Progenitor cell of endocrine pancreas (in vitro differentiated cells): ENCODE results near the gene JUN. TPM values are rescaled to one million over a fixed set of nuclear protein-coding genes. Genes with fewer than 3 reads are reported as not detected.

Experiments used
- DNase-seq: peaks from one replicate; pipeline ENCODE4 v3.0.0; 2021; ENCODE audit warnings: low spot score; ENCODE audit not compliant: unreplicated experiment
- H3K27ac Mint-ChIP-seq: 2 replicates; pipeline ENCODE4 v1.8.0; 2021; ENCODE audit warnings: mild to moderate bottlenecking, moderate library complexity, mixed read lengths
- H3K27me3 Mint-ChIP-seq: 2 replicates; pipeline ENCODE4 v1.8.0; 2021; ENCODE audit warnings: mixed read lengths
- H3K36me3 Mint-ChIP-seq: 2 replicates; pipeline ENCODE4 v1.8.0; 2022; ENCODE audit warnings: mixed read lengths; ENCODE audit not compliant: insufficient read depth
- H3K4me1 Mint-ChIP-seq: 2 replicates; pipeline ENCODE4 v1.8.0; 2021; ENCODE audit warnings: low read depth, mixed read lengths
- H3K4me3 Mint-ChIP-seq: 2 replicates; pipeline ENCODE4 v1.8.0; 2021; ENCODE audit warnings: low read depth, mild to moderate bottlenecking, moderate library complexity, mixed read lengths
- H3K9me3 Mint-ChIP-seq: 2 replicates; pipeline ENCODE4 v1.8.0; 2021; ENCODE audit warnings: low read depth, mixed read lengths
- total RNA-seq: library from RNA; stranded (reverse); gene quantifications from 2 replicates; pipeline ENCODE4 v1.2.1, GENCODE V29; 2021
- TF ChIP-seq, protein P1 (sequence below): fragments of 200-600 bp; sonication (generic); IDR thresholded peaks from one replicate; pipeline ENCODE4 v1.5.0; 2021; ENCODE audit warnings: antibody characterized with exemption, mild to moderate bottlenecking; ENCODE audit not compliant: unreplicated experiment

Gene JUN
- total RNA-seq, 1 donor from 2014 or later: 107 TPM

DNA sequence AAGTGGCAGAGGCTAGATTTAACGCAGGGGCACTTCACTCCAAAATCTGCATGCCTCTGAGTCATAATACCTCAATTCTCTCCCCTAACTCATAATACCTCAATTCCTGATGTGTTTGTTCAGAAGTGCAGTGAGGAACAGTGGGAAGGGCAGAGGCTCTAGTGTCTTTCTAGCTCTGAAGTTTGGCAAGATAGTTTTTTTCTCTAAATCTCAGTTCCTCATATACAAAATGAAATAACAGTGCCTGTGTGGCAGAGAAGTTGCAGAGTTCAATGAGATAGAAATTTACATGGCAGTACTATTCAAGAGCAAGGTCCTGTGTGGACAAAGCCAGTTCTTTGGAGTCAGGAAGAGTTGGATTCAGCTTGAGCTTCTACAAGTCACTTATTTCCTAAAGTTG is 9.8 kb downstream of the JUN start:
- Mint-ChIP-seq H3K9me3 (no peaks in the 10 kb centered on the region), H3K36me3 (no peaks in the 10 kb centered on the region), H3K27me3 (peaks cover under 1% of the 10 kb centered on the region), H3K4me3 (no peak overlapping the region), H3K27ac (no peak overlapping the region), H3K4me1 (peaks cover 4% of the 10 kb centered on the region)
- DNase-seq: no peak
- TF ChIP-seq, protein P1, sequence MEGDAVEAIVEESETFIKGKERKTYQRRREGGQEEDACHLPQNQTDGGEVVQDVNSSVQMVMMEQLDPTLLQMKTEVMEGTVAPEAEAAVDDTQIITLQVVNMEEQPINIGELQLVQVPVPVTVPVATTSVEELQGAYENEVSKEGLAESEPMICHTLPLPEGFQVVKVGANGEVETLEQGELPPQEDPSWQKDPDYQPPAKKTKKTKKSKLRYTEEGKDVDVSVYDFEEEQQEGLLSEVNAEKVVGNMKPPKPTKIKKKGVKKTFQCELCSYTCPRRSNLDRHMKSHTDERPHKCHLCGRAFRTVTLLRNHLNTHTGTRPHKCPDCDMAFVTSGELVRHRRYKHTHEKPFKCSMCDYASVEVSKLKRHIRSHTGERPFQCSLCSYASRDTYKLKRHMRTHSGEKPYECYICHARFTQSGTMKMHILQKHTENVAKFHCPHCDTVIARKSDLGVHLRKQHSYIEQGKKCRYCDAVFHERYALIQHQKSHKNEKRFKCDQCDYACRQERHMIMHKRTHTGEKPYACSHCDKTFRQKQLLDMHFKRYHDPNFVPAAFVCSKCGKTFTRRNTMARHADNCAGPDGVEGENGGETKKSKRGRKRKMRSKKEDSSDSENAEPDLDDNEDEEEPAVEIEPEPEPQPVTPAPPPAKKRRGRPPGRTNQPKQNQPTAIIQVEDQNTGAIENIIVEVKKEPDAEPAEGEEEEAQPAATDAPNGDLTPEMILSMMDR: no peak

DNA sequence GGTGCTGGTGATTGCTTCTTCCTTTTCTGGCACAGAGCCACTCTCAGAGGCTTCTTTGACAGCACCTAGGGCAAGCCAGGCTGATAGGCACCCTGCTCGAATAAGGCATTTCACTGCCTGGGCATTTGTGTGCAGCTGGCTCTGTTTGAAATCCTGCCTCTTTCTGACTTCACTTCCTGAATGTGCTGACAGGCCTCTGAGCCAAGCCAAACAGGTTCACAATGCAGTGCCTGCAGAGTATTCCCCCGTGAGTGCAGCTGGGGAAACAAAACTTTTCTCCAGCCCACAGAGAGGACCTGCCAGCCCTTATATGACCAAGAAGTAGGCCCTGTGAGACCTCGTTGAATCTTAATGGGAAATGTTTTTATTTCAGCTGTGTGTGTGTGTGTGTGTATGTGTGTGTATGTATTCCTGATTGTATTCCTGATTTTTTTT is 10.4 kb downstream of the JUN start:
- no peak overlapping the region for H3K4me3 Mint-ChIP-seq
- TF ChIP-seq, protein P1: no peak
- peaks cover 3% of the 10 kb centered on the region for H3K4me1 Mint-ChIP-seq
- H3K36me3 Mint-ChIP-seq: no peaks in the 10 kb centered on the region
- peaks cover 2% of the 10 kb centered on the region for H3K27me3 Mint-ChIP-seq
- no peak for DNase-seq
- no peaks in the 10 kb centered on the region for H3K9me3 Mint-ChIP-seq
- no peak overlapping the region for H3K27ac Mint-ChIP-seq

DNA sequence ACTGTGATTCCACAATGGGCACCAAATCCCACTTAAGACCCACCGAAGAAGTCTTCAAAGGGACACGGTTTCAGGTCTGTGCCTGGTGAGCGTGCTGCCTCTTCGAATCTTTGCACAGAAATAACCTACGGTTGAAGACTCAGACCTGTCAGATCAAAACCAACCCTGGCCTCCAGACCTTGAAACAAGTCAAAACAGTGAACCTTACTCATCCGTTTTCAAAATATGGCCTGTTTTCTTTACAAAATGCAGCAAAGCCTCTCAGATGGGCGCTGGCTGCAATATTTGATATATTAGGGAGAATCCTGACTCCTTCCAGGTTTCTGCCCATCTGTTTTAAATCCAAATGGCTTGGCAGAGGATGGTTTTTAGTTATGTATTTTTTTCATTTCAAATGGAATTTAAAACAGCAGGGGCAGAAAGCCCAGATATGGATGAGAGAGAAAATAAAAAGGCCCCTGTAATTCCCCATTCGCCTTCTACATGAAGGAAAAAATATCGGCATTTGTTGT is 14.0 kb downstream of the JUN start:
- peaks cover 3% of the 10 kb centered on the region for H3K4me1 Mint-ChIP-seq
- no peaks in the 10 kb centered on the region for H3K36me3 Mint-ChIP-seq
- H3K9me3 Mint-ChIP-seq: no peaks in the 10 kb centered on the region

DNA sequence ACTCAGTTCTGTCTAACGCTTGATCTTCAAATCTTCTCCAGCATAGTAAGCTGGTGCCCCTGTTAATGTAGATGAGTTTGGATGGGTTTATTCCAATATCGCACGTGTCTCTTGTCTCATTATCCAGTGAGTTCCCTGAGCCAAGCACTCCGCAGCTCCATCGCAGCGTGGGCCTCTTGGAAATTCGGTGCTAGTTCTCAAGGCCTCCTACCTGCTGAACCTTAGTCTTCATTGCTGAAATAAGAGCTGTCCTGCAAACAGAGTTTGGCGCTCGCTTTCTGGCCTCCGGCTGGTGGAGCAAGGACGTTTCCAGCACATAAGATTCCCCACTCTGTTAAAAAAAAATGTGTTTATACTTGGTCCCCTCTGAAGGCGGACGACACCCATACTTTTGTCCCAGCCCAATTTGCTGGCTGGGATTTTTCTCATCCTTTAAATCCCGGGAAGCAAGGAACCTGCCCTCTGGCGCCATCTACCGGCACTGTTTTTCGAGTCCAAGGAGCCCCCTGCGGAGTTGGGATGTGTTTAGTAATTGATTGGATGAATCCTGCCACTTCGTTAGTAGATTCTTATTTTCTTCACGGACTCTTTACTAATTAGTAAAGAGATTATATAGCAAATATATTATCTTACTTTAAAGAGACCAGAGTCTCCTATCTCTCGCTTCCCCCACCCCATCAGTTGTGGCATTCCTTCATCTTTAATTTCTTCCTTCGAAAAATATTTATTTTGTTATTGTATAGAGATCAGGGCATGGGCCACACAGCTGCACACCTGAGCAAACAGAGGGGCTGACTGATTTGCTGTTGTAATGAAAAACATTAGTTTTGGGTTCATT is 14.7 kb downstream of the JUN start:
- no peaks in the 10 kb centered on the region for H3K9me3 Mint-ChIP-seq
- TF ChIP-seq, protein P1: peak; percentile 86
- DNase-seq: peak; percentile 72
- H3K27me3 Mint-ChIP-seq: peaks cover 23% of the 10 kb centered on the region
- no peak overlapping the region for H3K4me3 Mint-ChIP-seq
- peaks cover 3% of the 10 kb centered on the region for H3K4me1 Mint-ChIP-seq
- no peaks in the 10 kb centered on the region for H3K36me3 Mint-ChIP-seq
- no peak overlapping the region for H3K27ac Mint-ChIP-seq

More for the DNA sequence above, 14.0 kb downstream of the JUN start:
- DNase-seq: no peak
- TF ChIP-seq, protein P1: no peak
- Mint-ChIP-seq H3K27ac (no peak overlapping the region), H3K27me3 (peaks cover 20% of the 10 kb centered on the region), H3K4me3 (no peak overlapping the region)

DNA sequence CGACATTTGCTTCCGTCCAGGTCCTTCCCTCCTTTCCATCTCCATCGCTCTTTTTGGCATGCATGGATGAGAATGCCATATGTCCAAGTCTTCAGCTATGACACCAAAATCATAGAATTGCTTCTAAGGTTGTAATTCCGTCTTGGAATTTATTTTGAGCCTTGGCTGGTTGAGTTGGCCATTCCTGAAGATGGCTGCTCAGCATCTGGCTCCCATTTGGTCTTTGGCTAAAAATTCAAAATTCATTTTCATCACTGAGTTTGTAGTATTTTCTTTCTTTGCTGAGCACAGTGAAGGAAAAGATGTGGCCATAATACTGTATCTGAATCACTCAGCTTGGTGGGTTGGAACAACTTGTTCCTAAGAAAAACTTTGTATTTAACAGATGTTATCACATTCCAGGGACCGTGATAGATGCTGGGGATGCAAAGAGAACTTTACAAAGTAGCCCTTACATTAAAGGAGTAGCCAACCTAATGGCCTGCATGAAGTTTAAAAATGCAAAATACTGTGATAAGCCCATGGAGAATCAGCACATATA is 15.6 kb downstream of the JUN start:
- TF ChIP-seq, protein P1: no peak
- Mint-ChIP-seq H3K27ac (no peak overlapping the region), H3K4me1 (peaks cover 2% of the 10 kb centered on the region), H3K4me3 (no peak overlapping the region), H3K27me3 (peaks cover 29% of the 10 kb centered on the region), H3K9me3 (no peaks in the 10 kb centered on the region), H3K36me3 (no peaks in the 10 kb centered on the region)
- DNase-seq: no peak
